Measurements from ENCODE around the gene VPS11. TPM values are rescaled to one million over a fixed set of nuclear protein-coding genes. Genes with fewer than 3 reads are reported as not detected.

The VPS11 gene
- total RNA-seq, 1 experiment from 2014 or later: 18.6 TPM

- Histone ChIP-seq H3K4me1 (ENCODE audit: insufficient read depth, low read length) (no peaks in the 10 kb centered on the region; the same call in 1 of the 2 replicates), H3K4ac (ENCODE audit: low read depth, low read length) (no peak overlapping the region), H3K4me2 (ENCODE audit: insufficient read depth, insufficient read length, low read length) (no peak overlapping the region), H2AK5ac (ENCODE audit: insufficient read length, low read length) (no peak overlapping the region), H3K9me3 (ENCODE audit: control insufficient read depth, low read depth, low read length) (no peaks in the 10 kb centered on the region), H3K56ac (ENCODE audit: insufficient read length, low read depth, low read length) (no peak overlapping the region), H3K79me2 (ENCODE audit: insufficient read depth, low read length) (peaks cover 10% of the 10 kb centered on the region), H3K23me2 (ENCODE audit: insufficient read length, low read depth, low read length, poor library complexity, severe bottlenecking) (peaks cover 6% of the 10 kb centered on the region), H2BK12ac (ENCODE audit: insufficient read length, low read depth, low read length) (no peak overlapping the region), H3T11ph (ENCODE audit: low read length) (no peak overlapping the region), H4K91ac (ENCODE audit: insufficient read length, low read depth, low read length) (no peak overlapping the region), H2BK20ac (ENCODE audit: low read depth, low read length, poor library complexity, severe bottlenecking) (no peak overlapping the region), H3K27ac (ENCODE audit: insufficient read length, low read depth, low read length) (no peak overlapping the region), H4K8ac (replicated peaks; ENCODE audit: insufficient read length, low read depth, low read length) (no peak overlapping the region), H2BK15ac (ENCODE audit: low read depth, low read length) (no peak overlapping the region), H4K5ac (ENCODE audit: insufficient read length, low read depth, low read length) (no peak overlapping the region), H3K9ac (ENCODE audit: extremely low read depth, insufficient read length, low read length) (no peak overlapping the region), H2BK120ac (ENCODE audit: low read depth, low read length, poor library complexity, severe bottlenecking) (no peak overlapping the region), H3K18ac (ENCODE audit: insufficient read length, low read depth, low read length) (no peak overlapping the region), H4K20me1 (ENCODE audit: control insufficient read depth, insufficient read depth, insufficient read length) (no peaks in the 10 kb centered on the region), H2BK5ac (ENCODE audit: insufficient read length, low read length) (no peak overlapping the region), H3K27me3 (ENCODE audit: insufficient read depth, low read length) (0 out of 2 replicates have a peak, but pooled peaks cover 3% of the 10 kb centered on the region), H3K14ac (ENCODE audit: insufficient read depth, low read length) (no peak overlapping the region), H3K23ac (ENCODE audit: insufficient read length, low read depth, low read length) (no peak overlapping the region), H2AFZ (ENCODE audit: low read length) (no peak overlapping the region), H3K79me1 (ENCODE audit: insufficient read depth, low read depth, low read length, poor library complexity, severe bottlenecking) (peaks cover 13% of the 10 kb centered on the region)
- H3K4me3 Mint-ChIP-seq: no peak overlapping the region; a peak in 1 of 5 replicates
- no peaks in the 10 kb centered on the region for H3K9me3 Mint-ChIP-seq
- H3K27ac Mint-ChIP-seq: no peak overlapping the region
- WGBS (ENCODE audit: extremely low coverage, insufficient read length, low lambda C conversion rate): no CpG with 5 or more reads among the region's 17 CpGs
- DNase-seq: no peak
- H3K36me3 Mint-ChIP-seq (ENCODE audit: insufficient read depth in 1 of 3, low read depth in 3 of 3): peaks cover 84 to 96% (median 90%) of the 10 kb centered on the region in 3 experiments
- no peaks in the 10 kb centered on the region for H3K27me3 Mint-ChIP-seq (ENCODE audit: low read depth)
- TF ChIP-seq CTCF (conservative IDR thresholded peaks at IDR 0.05): no peak
- H3K4me1 Mint-ChIP-seq: peaks cover 8 to 12% of the 10 kb centered on the region in 2 experiments
These were observed 16.0 kb upstream of the VPS11 start for GRCh38 chr11:119051440-119052162.

Data from H9 (cell line).